Measurements from ENCODE around the gene CEP63. TPM values are rescaled to one million over a fixed set of nuclear protein-coding genes. Genes with fewer than 3 reads are reported as not detected.

CEP63 gene
- total RNA-seq (2014; rRNA removed; shearing (Covaris generic)), result 25.6 and 28.1 TPM in 2 replicates
- 43.3 and 50.3 TPM in 2 replicates for polyA plus RNA-seq (2015; cell fraction: cytosol; rRNA removed)
- polyA plus RNA-seq (2015; cell fraction: nucleus; rRNA removed), result 29.0 and 29.4 TPM in 2 replicates

GRCh38 chr3:134485718-134486576, at the start of gene CEP63, which contains the start of gene ANAPC13:
CEP63 (plus strand) TSS chr3:134486057; CDS start chr3:134495321, 9,264 bp downstream.
ANAPC13 (minus strand) TSS chr3:134485985; CDS start chr3:134482904, 3,081 bp downstream.
- peak; percentile 99 for DNase-seq (ENCODE audit: low read depth)

GRCh38 chr3:134437211-134437752, 48.6 kb upstream of the CEP63 start:
- DNase-seq (ENCODE audit: low read depth), result no peak

- DNase-seq (ENCODE audit: low read depth), result peak; percentile 40
These were observed 44.5 kb upstream of the CEP63 start for GRCh38 chr3:134441321-134441720.

GRCh38 chr3:134441821-134442220, 44.0 kb upstream of the CEP63 start:
- DNase-seq (ENCODE audit: low read depth), result no peak

- no peak for DNase-seq (ENCODE audit: low read depth)
These were observed 40.8 kb upstream of the CEP63 start for GRCh38 chr3:134445095-134445494.

- no peak for DNase-seq (ENCODE audit: low read depth)
These were observed 40.2 kb upstream of the CEP63 start for GRCh38 chr3:134445636-134446035.

GRCh38 chr3:134446800-134447199, 39.1 kb upstream of the CEP63 start:
- peak; percentile 82 for DNase-seq (ENCODE audit: low read depth)

- DNase-seq (ENCODE audit: low read depth), result no peak
These were observed 38.5 kb upstream of the CEP63 start for GRCh38 chr3:134447351-134447750.

- DNase-seq (ENCODE audit: low read depth), result no peak
These were observed 37.2 kb upstream of the CEP63 start for GRCh38 chr3:134448664-134449063.

- peak; percentile 63 for DNase-seq (ENCODE audit: low read depth)
These were observed 36.6 kb upstream of the CEP63 start for GRCh38 chr3:134449277-134449676.

- DNase-seq (ENCODE audit: low read depth), result no peak
These were observed 35.9 kb upstream of the CEP63 start for GRCh38 chr3:134449951-134450350.

- DNase-seq (ENCODE audit: low read depth), result peak; percentile 40
These were observed 32.2 kb upstream of the CEP63 start for GRCh38 chr3:134453631-134454030.

- no peak for DNase-seq (ENCODE audit: low read depth)
These were observed 28.3 kb upstream of the CEP63 start for GRCh38 chr3:134457376-134458074.

GRCh38 chr3:134458406-134458945, 27.4 kb upstream of the CEP63 start:
- DNase-seq (ENCODE audit: low read depth), result no peak

GRCh38 chr3:134459562-134459961, 26.3 kb upstream of the CEP63 start:
- no peak for DNase-seq (ENCODE audit: low read depth)

- no peak for DNase-seq (ENCODE audit: low read depth)
These were observed 24.9 kb upstream of the CEP63 start for GRCh38 chr3:134460965-134461364.

- DNase-seq (ENCODE audit: low read depth), result peak; percentile 38
These were observed 23.4 kb upstream of the CEP63 start for GRCh38 chr3:134462331-134462941.

- DNase-seq (ENCODE audit: low read depth), result no peak
These were observed 22.2 kb upstream of the CEP63 start for GRCh38 chr3:134463676-134464063.

- DNase-seq (ENCODE audit: low read depth), result peak; percentile 59
These were observed 21.7 kb upstream of the CEP63 start for GRCh38 chr3:134464064-134464688.

- no peak for DNase-seq (ENCODE audit: low read depth)
These were observed 21.0 kb upstream of the CEP63 start for GRCh38 chr3:134464689-134465365.

All from HT1080 (cell line).